Activated CD4-positive, alpha-beta T cell treated with anti-CD3 and anti-CD28 coated beads, Interleukin-2, amount 50 U/mL, for 1 hour (primary cell): Measurements from ENCODE around the gene MAML1.
A peak's percentile ranks its signal among the peaks of the same experiment; 100 is the strongest.
"Not testable (repeated sequence)": the region's sequence is repeated elsewhere in the genome, so short reads cannot be mapped to it uniquely, and the experiment has no call there.

Source experiments
- DNase-seq: peaks from one replicate; pipeline ENCODE4 v3.0.0-alpha.2; 2020

Gene MAML1, protein sequence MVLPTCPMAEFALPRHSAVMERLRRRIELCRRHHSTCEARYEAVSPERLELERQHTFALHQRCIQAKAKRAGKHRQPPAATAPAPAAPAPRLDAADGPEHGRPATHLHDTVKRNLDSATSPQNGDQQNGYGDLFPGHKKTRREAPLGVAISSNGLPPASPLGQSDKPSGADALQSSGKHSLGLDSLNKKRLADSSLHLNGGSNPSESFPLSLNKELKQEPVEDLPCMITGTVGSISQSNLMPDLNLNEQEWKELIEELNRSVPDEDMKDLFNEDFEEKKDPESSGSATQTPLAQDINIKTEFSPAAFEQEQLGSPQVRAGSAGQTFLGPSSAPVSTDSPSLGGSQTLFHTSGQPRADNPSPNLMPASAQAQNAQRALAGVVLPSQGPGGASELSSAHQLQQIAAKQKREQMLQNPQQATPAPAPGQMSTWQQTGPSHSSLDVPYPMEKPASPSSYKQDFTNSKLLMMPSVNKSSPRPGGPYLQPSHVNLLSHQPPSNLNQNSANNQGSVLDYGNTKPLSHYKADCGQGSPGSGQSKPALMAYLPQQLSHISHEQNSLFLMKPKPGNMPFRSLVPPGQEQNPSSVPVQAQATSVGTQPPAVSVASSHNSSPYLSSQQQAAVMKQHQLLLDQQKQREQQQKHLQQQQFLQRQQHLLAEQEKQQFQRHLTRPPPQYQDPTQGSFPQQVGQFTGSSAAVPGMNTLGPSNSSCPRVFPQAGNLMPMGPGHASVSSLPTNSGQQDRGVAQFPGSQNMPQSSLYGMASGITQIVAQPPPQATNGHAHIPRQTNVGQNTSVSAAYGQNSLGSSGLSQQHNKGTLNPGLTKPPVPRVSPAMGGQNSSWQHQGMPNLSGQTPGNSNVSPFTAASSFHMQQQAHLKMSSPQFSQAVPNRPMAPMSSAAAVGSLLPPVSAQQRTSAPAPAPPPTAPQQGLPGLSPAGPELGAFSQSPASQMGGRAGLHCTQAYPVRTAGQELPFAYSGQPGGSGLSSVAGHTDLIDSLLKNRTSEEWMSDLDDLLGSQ

DNA sequence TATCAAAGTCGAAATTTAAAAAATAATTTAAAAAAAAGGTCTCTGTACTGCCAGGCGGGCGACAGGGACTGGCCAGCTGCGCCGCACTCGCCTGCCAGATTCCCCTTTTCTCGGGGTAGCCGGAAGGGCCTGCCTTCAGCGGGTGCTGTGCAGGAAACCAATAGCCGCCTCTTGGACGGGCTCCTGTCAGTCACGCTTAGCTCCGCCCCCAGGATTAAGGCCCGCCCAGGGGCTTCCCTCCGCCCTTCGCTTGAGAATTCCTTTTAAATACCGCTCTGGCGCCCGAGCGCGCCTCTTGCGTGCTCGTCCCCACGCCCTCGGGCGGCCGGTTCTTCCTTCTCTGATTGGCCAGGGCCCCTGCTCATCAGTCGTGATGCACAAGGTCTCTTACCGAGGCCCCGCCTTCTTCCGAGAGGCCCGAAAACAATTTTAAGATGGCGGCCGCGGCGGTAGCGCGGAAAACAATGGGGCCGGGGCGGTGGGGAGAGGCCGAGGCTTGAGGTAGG, at the start of gene MAML1:
MAML1 (plus strand) TSS at position 411 of the 506 bp plus-strand sequence. CDS start 291 bp downstream, outside the sequence.
- DNase-seq, result peak; percentile 99

DNA sequence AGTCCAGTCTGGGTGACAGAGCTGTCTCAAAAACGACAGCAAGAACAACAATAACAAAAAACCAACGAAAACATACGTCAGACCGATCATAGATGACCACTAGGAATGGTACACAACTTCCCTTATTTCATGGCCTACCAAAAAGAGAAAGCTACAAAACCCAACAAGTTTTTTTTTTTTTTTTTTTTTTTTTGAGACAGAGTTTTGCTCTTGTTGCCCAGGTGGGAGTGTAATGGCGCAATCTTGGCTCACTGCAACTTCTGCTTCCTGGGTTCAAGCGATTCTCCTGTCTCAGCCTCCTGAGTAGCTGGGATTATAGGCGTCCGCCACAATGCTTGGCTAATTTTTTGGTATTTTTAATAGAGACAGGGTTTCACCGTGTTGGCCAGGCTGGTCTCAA, 43.4 kb upstream of the MAML1 start:
- not testable (repeated sequence) for DNase-seq

DNA sequence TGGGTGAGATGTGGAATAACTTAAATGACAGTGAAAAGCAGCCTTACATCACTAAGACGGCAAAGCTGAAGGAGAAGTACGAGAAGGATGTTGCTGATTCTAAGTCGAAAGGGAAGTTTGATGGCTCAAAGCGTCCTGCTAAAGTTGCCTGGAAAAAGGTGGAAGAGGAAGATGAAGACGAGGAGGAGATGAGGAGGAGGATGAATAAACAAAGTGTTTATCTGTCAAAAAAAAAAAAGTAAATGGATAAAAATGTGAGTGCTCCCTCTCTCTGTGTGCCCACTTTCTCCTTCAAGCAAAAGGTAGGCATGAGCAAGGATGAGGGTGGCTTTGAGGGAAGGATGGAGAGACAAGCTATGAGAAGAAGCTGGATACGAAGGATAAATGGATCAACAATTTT, 38.1 kb upstream of the MAML1 start:
- no peak for DNase-seq

DNA sequence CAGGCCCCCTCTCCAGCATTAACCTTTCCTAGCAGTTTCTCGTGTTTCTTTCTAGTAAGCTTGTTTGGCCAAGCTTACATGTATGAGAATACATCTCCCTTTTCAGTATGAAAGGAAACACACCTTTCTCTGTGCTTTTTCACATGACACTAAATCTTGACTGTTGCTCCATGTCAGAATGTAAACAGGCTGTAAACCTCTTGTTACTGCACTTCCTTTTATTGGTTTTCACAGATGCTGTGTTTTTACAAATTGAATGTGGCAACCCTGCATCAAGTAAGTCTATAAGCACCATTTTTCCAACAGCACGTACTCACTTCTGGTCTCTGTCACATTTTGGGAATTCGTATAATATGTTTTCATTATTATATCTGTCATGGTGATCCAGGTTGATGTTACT, 36.0 kb upstream of the MAML1 start:
- no peak for DNase-seq

DNA sequence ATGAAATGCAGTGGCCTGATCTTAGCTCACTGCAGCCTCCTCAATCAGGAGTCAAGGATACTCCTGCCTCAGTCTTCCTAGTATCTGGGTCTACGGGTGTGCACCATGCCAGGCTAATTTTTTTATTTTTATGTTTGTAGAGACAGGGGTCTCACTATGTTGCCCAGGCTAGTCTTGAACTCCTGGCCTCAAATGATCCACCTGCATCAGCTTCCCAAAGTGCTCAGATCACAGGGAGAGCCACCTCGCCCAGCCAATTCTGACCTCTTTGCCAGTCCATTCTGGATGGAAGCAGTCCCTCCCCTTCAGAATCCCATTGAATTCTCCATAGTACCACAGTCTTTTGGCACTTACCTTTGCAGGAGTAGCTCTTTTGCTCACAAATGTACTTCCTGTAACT, 35.5 kb upstream of the MAML1 start:
- no peak for DNase-seq

DNA sequence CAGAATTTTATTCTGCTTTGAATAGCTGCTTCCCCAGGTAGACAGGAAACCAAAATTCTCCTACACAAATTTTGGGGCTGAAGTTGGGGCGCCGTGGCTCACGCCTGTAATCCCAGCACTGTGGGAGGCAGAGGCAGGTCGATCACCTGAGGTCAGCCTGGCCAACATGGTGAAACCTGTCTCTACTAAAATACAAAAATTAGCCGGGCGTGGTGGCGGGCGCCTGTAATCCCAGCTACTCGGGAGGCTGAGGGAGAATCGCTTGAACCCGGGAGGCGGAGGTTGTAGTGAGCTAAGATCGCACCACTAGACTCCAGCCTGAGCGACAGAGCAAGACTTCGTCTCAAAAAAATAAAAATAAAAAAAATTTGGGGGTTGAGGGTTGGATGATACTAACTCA, 35.1 kb upstream of the MAML1 start:
- DNase-seq, result not testable (repeated sequence)

DNA sequence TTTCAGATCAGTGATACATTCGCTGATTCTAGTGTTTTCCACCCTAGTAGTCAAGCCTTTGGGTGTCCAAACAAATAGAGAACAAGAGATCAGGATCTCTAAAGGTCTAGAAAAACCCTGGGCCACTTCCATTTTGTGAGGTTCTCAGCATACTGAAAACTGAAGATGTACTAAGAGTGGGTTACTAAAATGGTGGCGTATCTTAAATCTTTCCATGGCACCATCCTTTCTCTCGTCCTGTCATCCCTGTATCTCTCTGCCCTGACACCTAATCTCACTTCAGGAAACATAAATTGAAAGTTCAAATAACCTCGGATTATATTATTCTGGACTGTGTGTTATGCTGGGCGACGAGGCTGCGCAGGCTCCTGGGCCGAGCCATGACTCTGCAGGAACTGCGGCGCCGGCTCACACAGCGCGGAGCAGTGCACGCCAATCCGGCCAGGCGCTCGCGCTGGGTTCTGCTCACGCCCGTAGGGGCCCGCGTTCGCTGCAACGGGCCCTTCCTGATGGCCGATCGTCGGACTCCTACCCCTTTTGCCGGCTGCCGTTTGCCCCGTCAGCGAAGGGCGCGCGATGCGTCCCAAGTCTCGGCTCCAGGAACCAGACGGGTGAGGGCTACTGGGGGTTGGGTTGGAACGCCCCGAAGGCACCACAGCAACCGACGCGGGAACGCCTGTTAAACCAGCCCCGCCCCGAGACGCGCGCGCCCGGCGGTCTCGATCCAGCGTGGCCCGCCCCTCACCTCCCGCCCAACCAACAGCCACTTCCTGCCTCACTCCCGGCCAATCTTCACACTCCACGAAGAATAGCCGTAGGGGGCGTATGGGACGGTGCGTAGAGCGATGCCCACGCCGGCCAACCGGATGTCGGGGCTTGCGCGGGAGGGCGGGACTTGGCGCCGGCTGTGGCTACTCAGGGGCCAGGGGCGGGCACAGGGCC, 34.4 kb upstream of the MAML1 start:
- DNase-seq, result peak; percentile 98

DNA sequence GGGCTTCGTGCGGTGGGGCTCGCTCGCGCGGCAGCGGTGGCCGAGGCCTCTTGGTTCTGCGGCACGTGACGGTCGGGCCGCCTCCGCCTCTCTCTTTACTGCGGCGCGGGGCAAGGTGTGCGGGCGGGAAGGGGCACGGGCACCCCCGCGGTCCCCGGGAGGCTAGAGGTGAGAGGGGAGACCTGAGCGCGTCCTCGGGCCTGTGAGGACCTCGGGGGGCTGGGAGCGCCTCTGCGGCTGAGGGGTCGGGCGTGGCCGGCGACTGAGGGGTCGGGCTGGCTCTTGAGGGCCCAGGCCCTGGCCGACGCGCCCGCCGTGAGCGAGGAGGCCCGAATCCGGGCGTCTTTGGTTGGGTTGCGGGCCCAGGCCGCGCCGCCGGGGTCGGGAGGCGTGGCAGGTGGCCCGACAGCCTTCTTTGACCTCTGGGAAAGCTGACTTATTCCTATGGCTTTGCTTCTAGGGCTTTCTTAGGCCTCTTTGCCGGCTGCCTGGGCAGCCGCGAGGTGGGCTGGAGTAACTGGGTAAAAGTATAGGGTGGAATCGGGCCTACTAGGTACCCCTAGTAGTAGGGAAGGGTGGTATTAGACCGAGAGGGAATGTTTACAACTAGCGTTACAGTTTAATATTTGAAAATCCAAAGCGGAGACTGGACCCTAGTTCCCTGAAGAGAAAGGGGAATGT, 33.5 kb upstream of the MAML1 start, which contains the start of gene CANX:
CANX (plus strand) TSS at position 33 of the 681 bp plus-strand sequence. CDS start 6,715 bp downstream, outside the sequence.
- no peak for DNase-seq

DNA sequence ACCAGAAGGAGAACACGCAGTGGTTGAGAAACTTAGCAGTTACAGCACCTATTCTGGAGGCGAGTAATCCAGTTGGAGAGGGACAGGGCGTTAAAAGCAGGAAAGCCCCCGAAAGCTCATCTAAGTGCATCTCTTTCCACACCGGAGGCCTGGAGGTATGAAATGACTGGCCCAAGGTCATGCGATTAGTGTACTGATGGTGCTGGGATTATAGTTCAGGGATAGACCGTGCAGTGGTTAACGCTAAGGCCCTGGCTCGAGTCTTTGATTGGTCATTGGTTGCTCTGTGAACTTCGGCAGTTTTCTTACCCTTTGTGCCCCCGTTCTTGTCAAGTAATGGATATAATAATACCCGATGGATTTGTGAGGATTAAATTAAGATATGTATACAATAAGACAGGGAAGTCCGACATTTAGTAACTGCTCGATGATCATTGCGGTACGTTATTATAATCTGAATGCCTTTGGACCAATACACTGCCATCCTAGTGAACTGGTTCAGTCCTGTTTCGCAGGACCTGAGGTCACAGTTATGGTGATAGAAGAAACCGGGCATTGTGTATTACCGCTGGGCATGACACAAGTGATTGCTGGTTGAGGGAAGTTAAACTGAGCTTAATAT, 32.9 kb upstream of the MAML1 start:
- DNase-seq, result no peak

DNA sequence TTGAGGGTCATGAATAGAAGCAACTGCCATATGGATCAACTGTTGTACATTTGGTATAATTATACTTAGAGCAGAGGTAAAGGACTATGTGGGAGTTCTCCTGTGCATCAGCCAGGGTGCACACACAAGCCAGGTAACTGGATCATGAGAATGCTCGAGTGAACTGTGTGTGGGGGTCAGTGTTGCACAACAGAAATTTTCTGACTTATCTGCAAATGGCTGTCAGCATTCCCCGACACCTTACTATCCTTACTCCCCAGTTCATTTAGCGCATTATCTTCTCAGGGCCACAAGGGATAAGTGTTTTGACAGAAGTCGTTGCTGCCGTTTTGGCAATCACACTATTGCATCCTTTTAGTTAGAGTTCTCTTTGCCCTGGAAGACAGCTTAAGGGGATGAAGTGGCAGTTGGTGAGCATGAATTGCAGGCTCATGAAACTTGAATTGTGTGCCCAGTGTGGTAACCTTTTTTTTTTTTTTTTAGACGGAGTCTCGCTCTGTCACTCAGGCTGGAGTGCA, 32.2 kb upstream of the MAML1 start:
- DNase-seq, result no peak

DNA sequence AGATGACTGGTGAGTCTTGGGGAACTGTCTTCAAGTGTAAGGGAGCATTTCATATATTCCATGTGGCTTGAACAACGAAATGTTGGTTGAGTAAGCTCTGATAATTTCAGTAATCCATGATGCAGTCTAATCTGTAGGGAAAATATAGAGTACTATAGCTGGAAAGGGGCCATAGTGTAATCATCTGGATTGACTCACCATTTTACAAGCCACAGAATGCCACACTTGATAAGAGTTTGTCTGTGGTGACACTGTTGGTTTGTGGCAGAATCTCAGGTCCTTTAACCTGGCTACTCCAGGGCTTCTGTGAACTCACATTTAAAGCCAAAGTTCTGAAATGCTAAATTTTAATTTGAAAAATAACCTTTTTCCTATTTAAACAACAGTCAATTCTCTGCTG, 16.3 kb upstream of the MAML1 start:
- no peak for DNase-seq

DNA sequence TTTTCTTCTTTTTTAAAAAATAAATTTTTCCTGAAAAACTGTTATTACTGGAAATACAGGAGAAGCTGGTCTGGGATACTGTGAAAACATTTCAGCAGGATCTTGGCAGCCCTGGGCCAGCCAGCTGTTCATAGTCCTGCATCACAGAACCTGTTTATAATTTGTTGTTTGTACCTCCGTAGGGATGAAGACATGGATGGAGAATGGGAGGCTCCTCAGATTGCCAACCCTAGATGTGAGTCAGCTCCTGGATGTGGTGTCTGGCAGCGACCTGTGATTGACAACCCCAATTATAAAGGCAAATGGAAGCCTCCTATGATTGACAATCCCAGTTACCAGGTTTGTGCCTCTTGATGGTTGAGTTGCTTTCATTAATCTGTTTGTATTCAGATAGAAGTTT, 12.4 kb upstream of the MAML1 start:
- no peak for DNase-seq

DNA sequence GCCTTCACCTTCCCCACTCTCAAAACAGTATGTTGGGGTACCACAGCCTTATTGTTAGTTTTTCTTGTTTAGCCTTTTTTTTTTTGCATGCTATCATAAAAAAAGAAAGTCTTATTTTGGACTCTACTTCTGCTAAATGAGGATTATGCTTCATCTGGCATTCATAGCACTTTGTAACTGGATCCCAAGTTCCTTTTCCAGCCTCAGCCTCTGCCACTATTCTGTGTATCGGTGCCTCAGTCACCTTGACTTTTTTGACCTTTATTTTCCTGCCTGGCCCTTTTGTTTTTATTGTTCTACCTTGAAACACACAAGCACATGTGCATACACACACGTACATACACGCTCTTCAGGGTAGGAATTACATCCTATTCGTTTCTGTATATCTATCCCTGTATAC, 8.5 kb upstream of the MAML1 start:
- no peak for DNase-seq

DNA sequence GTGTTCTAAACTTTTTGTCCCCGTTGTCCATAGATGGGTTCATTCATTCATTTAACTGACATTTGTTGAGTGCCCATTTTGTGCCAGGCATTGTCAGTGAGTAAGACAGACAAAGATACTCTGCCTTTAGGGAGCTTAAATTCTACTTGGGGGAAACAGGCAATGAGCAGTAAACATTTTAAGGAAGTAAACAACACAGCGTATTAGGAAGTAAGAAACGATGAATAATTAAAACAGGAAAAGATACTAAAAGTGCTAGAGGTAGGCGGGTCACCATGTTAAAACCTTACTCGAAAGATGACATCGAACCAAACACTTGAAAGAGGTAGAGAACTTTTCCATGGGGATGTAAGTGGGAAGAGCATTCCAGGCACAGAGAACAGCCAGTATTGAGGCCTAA, 5.5 kb upstream of the MAML1 start:
- DNase-seq, result no peak

DNA sequence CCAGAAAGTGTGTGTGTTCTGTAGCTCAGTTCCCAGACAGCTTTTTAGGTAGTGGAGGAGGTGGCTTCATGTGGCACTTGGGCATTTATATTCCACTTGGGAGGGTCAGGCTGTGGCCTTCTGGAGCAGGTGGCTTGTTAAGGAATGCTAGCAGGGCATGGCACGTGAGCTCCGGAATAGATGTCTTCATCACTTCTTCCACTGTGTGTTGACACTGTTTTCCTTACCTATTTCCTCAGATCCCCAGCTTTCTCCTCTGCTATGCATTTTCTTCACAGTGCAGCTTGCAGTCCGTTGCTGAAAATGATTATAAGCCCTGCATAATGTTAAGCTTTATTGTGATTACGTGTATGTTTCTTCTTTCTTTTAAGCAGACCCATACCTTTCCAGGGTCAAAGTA, 3.3 kb upstream of the MAML1 start:
- no peak for DNase-seq

DNA sequence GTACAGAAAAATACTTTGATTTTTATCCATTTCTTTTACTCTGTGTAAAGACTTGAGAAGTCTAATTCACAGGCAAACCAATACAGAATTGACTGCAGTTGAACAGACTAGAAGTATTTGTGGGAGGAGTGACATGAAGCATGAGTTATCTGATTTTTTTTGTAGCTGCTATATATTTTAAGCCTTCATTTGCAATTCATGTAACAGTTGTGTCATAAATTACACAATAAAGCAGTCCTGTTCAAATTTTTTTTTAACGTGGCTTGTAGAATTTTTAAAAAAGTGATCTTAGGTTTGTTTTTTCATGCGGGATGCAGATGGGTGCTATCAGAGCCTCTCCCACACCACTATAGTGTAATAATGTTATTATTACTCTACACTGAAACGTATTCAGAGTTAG, 2.9 kb upstream of the MAML1 start:
- no peak for DNase-seq

DNA sequence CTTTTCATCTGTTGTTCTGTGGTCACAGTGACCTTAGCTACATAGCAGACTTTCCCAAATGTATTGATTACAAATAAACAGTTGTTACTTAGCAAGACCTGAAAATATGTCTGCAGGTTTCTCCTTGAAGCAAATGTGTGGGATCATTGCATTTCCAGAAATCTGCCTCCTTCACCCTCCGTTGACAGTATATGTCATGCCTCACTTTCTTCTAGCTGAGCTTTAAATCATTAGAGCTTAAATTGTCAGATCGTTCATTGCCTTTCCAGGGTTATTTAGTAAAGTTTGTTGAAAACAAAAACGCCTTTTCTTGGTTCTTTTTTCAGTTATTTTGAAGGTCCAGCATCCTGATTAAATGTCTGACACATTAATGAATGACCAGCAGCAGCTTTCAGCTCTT, 2.3 kb upstream of the MAML1 start:
- DNase-seq, result no peak

DNA sequence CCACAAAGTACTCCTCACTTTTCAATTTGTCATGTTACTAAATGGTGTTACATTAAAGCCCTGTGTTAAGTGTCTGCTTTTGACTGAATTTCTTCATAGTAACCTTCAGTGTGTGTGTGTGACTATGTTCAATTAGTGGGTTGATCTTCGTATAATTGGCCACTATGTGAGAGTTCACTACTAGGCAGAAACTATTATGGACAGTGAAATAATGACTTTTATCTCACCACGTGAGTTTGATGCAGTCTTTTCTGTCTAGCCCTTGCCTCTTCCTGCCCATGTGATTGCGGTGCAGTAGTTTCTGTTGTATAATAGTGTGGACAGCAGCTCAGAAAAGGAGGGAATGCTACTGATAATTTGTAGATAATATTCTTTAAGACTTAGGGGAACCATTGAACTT, 1.8 kb upstream of the MAML1 start:
- DNase-seq, result no peak

DNA sequence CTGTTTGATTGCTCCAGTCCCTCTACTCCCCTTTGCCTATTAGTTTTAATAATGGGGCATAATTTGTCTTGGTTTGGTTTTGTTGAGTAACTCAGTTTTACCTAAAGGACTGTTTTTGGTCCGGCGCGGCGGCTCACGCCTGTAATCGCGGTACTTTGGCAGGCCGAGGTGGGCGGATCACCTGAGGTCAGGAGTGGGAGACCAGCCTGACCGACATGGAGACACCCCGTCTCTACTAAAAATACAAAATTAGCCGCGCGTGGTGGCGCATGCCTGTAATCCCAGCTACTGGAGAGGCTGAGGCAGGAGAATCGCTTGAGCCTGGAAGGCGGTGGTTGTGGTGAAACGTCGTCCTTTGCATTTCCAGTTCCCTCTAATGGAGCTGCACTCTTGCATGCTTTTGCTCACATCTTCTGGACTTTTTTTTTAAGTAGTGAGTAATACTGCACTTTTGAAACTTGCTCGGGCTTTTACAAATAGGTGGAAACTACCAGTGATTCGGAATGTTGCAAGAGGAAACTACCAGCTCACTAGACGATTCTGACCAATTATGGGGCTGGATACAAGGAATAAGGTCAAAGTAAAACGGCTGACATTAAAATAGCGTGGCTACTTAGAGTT, 721 bp upstream of the MAML1 start:
- no peak for DNase-seq
